PC-9 (cell line): ENCODE measurements around the gene GPC5. TPM values are rescaled to one million over a fixed set of nuclear protein-coding genes. Genes with fewer than 3 reads are reported as not detected.

Source experiments
- BruUV-seq: library from RNA; stranded (reverse); fragments of 400-500 nt; replicated peaks from 2 replicates; lab custom pipeline; 2021; lab: Mats Ljungman, UMichigan
- CTCF ChIA-PET: fragments of 300-600 bp; sonication (Branson Sonifier 250); formaldehyde crosslinking; loops from one replicate; lab custom pipeline; 2022; ENCODE audit warnings: antibody characterized with exemption; lab: Charles Lee
- POLR2A ChIA-PET: fragments of 300-600 bp; sonication (Branson Sonifier 250); formaldehyde crosslinking; loops from one replicate; lab custom pipeline; 2022; ENCODE audit warnings: antibody characterized with exemption; ENCODE audit not compliant: unreplicated experiment; lab: Charles Lee
- DNase-seq, 2 experiments: peaks; one replicate each; pipeline versions ENCODE4 v3.0.0 to v3.0.0-alpha.2; 2015 to 2022; ENCODE audit warnings: mixed read lengths in 1 of 2
- H2AFZ ChIP-seq: fragments of 200-600 bp; sonication (generic); 2 replicates; pipeline ENCODE4 v1.8.1; 2017; ENCODE audit warnings: antibody characterized with exemption
- H3F3A ChIP-seq: fragments of 200-600 bp; sonication (generic); 2 replicates; pipeline ENCODE4 v1.8.1; 2017; ENCODE audit warnings: antibody characterized with exemption, mild to moderate bottlenecking, low read depth; ENCODE audit not compliant: insufficient read depth
- H3K27ac ChIP-seq: fragments of 200-600 bp; sonication (generic); 2 replicates; pipeline ENCODE4 v1.6.1; 2016; ENCODE audit warnings: mixed run types
- H3K27me3 ChIP-seq: fragments of 200-600 bp; sonication (generic); 2 replicates; pipeline ENCODE4 v1.6.1; 2016; ENCODE audit warnings: low read depth, mixed run types; ENCODE audit not compliant: insufficient read depth
- H3K36me3 ChIP-seq: fragments of 200-600 bp; sonication (generic); 2 replicates; pipeline ENCODE4 v1.6.1; 2016; ENCODE audit warnings: low read depth, mixed run types
- H3K4me1 ChIP-seq: fragments of 200-600 bp; sonication (generic); replicated peaks from 2 replicates; pipeline ENCODE4 v1.6.1; 2016; ENCODE audit warnings: mixed run types; ENCODE audit not compliant: insufficient read depth
- H3K4me2 ChIP-seq: fragments of 200-600 bp; sonication (generic); 2 replicates; pipeline ENCODE4 v1.6.1; 2017; ENCODE audit warnings: mixed run types
- H3K4me3 ChIP-seq: fragments of 200-600 bp; sonication (generic); 2 replicates; pipeline ENCODE4 v1.6.1; 2016; ENCODE audit warnings: mixed run types
- H3K79me2 ChIP-seq: fragments of 200-600 bp; sonication (generic); 2 replicates; pipeline ENCODE4 v1.6.1; 2017; ENCODE audit warnings: low read depth, mixed run types
- H3K9me2 ChIP-seq: fragments of 200-600 bp; sonication (generic); 2 replicates; pipeline ENCODE4 v1.8.1; 2017; ENCODE audit warnings: mild to moderate bottlenecking; ENCODE audit not compliant: insufficient read depth
- H3K9me3 ChIP-seq: fragments of 200-600 bp; sonication (generic); 2 replicates; pipeline ENCODE4 v1.8.1; 2016; ENCODE audit warnings: low read depth; ENCODE audit not compliant: insufficient read depth
- H4K20me1 ChIP-seq: fragments of 200-600 bp; sonication (generic); 2 replicates; pipeline ENCODE4 v1.8.1; 2017; ENCODE audit not compliant: insufficient read depth
- EZH2 ChIP-seq: fragments of 200-600 bp; sonication (generic); IDR thresholded peaks from 2 replicates; pipeline ENCODE4 v1.8.0; 2017; ENCODE audit warnings: antibody characterized with exemption, low read depth
- intact Hi-C: fragments of 100-400 bp; cut with micrococcal nuclease; formaldehyde crosslinking; loops from one replicate; pipeline ENCODE4 v1.10.0; 2022; ENCODE audit not compliant: unreplicated experiment
- total RNA-seq: library from RNA; stranded (reverse); gene quantifications from 2 replicates; pipeline ENCODE4 v1.2.3, GENCODE V29; 2021
- TF ChIP-seq, protein P1 (sequence below): fragments of 200-600 bp; sonication (generic); conservative IDR thresholded peaks from 2 replicates; pipeline ENCODE4 v1.6.1; 2017; ENCODE audit warnings: mixed run types, antibody characterized with exemption, mild to moderate bottlenecking, moderate library complexity

Gene GPC5
- total RNA-seq, 1 experiment from 2014 or later: not detected

DNA sequence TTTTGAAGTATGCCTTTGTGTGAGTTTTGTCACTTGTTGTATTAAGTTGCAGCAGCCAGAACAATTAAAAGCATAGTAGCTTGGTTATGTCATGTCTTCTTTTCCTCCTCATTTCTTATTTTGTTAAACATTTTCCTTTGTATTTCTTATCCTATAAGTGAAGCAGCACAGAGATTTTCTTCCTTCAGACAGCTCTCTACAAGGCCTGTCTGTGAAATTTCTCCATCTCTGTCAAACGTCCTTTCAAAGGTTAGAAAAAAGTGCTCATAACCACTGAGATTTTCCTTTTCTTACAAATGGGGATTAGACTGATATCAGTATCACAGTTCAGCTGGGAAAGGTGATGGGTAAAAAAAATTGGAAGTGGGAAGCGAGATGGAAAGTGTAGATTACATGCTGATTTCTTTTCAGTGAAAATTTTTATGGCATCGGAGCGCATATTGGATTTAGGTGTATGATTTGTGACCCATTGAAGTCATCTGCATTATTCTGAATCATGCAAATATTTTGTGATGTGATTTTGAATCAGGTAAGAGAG lies 71.7 kb downstream of the GPC5 start:
- Histone ChIP-seq H3K4me3 (no peak overlapping the region), H3F3A (no peaks in the 10 kb centered on the region), H3K9me2 (no peaks in the 10 kb centered on the region), H3K27me3 (no peaks in the 10 kb centered on the region), H3K4me1 (no peaks in the 10 kb centered on the region), H3K27ac (no peak overlapping the region), H3K79me2 (no peaks in the 10 kb centered on the region), H3K4me2 (no peak overlapping the region), H3K36me3 (no peaks in the 10 kb centered on the region), H3K9me3 (no peaks in the 10 kb centered on the region), H4K20me1 (no peaks in the 10 kb centered on the region), H2AFZ (no peak overlapping the region)
- ChIA-PET CTCF (no interaction called here), POLR2A (no interaction called here)
- no peak for TF ChIP-seq EZH2
- TF ChIP-seq, protein P1, sequence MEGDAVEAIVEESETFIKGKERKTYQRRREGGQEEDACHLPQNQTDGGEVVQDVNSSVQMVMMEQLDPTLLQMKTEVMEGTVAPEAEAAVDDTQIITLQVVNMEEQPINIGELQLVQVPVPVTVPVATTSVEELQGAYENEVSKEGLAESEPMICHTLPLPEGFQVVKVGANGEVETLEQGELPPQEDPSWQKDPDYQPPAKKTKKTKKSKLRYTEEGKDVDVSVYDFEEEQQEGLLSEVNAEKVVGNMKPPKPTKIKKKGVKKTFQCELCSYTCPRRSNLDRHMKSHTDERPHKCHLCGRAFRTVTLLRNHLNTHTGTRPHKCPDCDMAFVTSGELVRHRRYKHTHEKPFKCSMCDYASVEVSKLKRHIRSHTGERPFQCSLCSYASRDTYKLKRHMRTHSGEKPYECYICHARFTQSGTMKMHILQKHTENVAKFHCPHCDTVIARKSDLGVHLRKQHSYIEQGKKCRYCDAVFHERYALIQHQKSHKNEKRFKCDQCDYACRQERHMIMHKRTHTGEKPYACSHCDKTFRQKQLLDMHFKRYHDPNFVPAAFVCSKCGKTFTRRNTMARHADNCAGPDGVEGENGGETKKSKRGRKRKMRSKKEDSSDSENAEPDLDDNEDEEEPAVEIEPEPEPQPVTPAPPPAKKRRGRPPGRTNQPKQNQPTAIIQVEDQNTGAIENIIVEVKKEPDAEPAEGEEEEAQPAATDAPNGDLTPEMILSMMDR: no peak
- no peak for DNase-seq
- intact Hi-C loops: no loop called here
- no TSS peak for BruUV-seq

DNA sequence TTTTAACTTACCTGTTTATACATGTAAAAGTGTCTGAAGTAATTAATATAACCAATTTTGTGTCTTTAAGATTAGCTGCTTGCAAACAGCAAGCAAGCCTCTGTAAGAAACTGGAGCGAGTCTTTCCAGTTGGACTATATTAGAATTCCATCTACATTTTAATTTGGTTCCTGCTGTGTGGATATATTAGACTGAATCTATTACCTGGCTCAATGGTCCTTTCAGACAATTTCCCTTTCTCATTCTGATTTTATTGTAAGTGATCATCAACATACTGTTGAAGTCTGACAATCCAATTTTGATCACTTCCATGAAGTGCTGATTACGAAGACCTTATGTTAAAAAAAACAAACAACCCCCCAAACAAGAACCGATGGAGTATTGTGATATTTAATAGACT lies 72.3 kb downstream of the GPC5 start:
- POLR2A ChIA-PET: no interaction called here
- H3K4me2 ChIP-seq: no peak overlapping the region
- no peaks in the 10 kb centered on the region for H4K20me1 ChIP-seq
- H3K9me2 ChIP-seq: no peaks in the 10 kb centered on the region
- no peaks in the 10 kb centered on the region for H3K27me3 ChIP-seq
- H3F3A ChIP-seq: no peaks in the 10 kb centered on the region
- H3K36me3 ChIP-seq: no peaks in the 10 kb centered on the region
- DNase-seq: no peak
- TF ChIP-seq, protein P1: no peak
- no peak overlapping the region for H3K27ac ChIP-seq
- no TSS peak for BruUV-seq
- no peaks in the 10 kb centered on the region for H3K4me1 ChIP-seq
- no peak overlapping the region for H2AFZ ChIP-seq
- no peaks in the 10 kb centered on the region for H3K79me2 ChIP-seq
- intact Hi-C loops: no loop called here
- H3K4me3 ChIP-seq: no peak overlapping the region
- CTCF ChIA-PET: no interaction called here
- H3K9me3 ChIP-seq: no peaks in the 10 kb centered on the region

DNA sequence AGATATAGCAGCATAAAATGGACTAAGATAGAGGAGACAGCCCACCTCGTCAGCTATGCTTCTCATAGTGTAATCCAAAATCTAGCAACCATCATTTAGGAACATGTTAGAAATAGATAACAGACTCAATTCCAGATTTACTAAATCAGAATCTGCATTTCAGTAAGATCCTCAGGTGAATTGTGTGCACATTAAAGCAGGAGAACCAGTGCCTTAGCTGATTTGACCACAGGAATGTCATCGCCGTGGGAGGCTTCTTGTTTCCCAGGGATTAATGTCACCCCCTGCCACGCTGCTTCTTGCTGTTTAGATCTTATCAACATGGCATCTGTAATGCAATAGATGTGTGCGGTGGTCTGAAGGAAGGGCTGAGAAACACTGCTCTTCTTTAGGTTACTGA lies 84.0 kb downstream of the GPC5 start:
- no TSS peak for BruUV-seq
- no peaks in the 10 kb centered on the region for H3K27me3 ChIP-seq
- no peak for DNase-seq

More for the DNA sequence above, 84.0 kb downstream of the GPC5 start:
- POLR2A ChIA-PET: no interaction called here
- Histone ChIP-seq H3K4me3 (no peak overlapping the region), H3K9me2 (no peaks in the 10 kb centered on the region), H3K9me3 (no peaks in the 10 kb centered on the region), H3K4me2 (no peak overlapping the region), H3K79me2 (no peaks in the 10 kb centered on the region), H3K36me3 (no peaks in the 10 kb centered on the region), H3K27ac (no peak overlapping the region), H4K20me1 (no peaks in the 10 kb centered on the region), H3F3A (no peaks in the 10 kb centered on the region), H3K4me1 (no peaks in the 10 kb centered on the region), H2AFZ (no peak overlapping the region)
- intact Hi-C loops: no loop called here
- CTCF ChIA-PET: no interaction called here
- TF ChIP-seq, protein P1: no peak
- no peak for TF ChIP-seq EZH2
